HG03108 (cell line): ENCODE data around the gene HIVEP1.

Experiments
- ATAC-seq: cut with Tn5 transposase; IDR thresholded peaks from one replicate; pipeline ENCODE4 v1.9.1; 2021; ENCODE audit warnings: moderate library complexity; ENCODE audit not compliant: unreplicated experiment

Gene HIVEP1

GRCh38 chr6:11992086-11992485 is 20.0 kb upstream of the HIVEP1 start:
- ATAC-seq: no peak

DNA sequence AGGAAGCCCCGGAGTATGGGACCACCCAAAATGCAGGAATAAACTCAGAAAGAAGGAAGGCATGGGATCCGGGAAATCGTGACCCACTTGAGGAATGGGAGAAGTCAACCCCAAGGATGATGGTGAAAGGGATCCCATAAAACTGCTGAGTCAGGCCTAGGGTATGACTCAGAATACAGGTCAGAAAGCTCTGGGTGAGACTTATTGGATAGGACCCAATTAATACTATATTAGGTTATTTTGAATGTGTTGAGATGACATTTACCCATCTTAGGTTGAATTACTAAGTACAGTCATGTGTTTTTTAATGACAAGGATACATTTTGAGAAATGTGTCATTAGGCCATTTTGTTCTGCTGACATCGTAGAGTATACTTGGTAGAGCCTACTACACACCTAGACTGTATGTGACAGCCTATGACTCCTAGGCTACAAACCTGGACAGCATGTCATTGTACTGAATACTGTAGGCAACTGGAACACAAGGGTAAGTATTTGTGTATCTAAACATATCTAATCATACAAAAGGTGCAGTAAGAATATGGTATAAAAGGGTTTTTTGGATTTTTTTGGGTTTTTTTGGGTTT is 17.1 kb upstream of the HIVEP1 start:
- no peak for ATAC-seq

DNA sequence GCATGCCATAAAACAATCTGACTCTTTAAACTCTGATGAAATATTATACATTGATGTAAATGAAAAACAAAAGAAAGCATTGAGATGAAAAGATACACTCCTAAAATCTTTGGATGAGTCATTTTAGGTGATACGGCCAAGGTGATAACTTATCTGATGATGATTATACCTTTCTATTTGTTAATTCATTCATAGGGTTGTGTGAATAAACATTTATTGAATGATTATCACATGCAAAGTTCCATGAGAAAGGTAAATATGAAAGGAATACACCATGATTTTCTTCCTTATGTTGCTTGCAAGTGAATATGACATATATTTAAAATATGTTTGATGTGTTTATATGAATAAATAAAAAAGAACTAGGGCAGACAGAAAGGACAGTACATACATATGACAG is 15.4 kb upstream of the HIVEP1 start:
- no peak for ATAC-seq

DNA sequence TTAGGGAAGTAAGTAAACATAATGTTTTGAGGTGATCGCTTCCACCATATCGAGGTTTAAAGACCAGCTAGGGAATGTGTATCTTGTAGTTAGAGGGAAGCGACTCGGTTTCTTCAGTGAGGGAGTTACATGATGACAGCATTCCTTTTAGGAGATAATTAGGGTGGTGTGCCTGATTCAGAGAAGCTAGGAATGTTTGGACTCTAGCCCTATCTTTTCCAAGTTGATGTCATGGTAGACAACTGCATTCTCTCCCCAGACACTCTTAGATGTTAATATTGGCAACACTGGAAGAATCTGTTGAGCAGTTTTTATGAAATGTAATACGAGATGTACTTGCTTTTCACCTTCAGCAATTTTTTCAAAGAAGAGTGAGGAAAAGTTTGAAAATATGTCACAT is 12.9 kb upstream of the HIVEP1 start:
- no peak for ATAC-seq

DNA sequence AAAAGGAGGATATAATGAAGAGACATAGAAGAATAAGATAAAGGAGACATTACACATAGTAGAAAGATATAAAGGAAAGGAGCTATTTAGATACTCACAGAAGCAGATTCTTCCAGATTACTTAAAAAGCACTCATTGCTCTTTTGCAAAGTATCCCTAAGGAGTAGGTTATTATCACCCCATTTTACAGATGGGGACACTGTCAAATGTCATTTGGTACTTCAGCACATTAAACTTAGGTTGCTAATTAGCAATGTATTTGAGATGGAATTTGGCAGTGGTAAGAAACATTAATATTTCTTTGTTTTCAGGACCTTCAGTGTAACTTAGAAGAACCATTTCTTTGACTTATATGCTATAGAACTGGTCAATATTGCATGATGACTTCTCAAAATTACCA is 11.9 kb upstream of the HIVEP1 start:
- no peak for ATAC-seq

- no peak for ATAC-seq
Observed at GRCh38 chr6:12001004-12001705, 11.0 kb upstream of the HIVEP1 start.

DNA sequence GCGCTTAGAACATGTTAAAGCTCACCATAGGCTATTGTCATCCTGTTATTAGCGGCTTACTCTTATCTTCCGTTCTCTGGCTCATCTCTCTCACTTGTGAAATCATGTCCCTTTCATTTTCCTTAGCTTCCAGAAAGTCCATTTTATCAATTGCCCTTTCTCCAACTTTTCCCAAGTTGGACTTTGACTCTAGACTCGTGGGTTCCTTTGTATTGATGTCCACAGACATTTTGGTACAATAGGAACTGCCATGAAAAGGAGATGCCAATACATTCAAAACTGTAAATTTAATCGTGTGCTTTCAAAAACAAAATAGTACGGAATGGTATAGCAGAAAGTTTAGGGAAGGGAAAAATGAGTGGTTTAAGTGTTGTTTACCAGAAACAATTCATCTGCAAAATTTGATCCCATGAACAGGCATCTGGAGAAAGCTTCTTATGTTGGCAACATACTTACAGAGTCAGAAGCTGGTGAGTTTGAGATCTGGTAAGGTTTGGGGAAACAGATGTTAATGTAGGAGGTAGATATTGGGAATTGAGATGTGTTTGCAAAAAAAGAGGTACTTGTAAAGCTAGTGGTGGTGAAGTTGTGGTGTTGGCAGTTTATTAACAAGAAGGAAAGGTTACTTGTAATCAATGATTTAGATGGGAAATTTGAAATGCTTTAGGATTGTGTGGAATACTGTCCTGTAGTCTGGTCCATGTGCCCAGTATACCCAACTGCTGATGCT is 10.2 kb upstream of the HIVEP1 start:
- ATAC-seq: no peak

GRCh38 chr6:12007473-12007872 is 4.6 kb upstream of the HIVEP1 start:
- ATAC-seq: no peak

DNA sequence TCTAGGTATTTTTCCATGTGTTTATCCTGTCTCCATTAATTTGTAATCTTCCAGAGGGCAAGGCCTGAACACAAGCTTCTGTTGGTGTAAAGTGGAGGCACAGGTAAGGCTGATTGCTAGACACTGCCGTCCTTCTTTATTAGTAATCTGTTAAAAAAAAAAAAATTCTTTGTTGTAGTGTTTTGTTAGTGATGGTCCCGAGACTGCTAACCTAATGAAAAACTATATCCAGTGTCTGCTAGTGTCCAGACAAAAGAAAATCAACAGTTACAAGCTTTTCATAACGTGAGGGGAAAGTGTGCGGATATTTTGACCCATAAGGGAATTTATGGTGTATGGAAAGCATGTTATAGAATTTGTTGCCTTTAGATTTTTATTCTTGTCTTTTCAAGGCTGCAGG is 4.2 kb upstream of the HIVEP1 start:
- ATAC-seq: no peak

GRCh38 chr6:12008366-12009179 is 3.5 kb upstream of the HIVEP1 start:
- peak; percentile 28 for ATAC-seq

DNA sequence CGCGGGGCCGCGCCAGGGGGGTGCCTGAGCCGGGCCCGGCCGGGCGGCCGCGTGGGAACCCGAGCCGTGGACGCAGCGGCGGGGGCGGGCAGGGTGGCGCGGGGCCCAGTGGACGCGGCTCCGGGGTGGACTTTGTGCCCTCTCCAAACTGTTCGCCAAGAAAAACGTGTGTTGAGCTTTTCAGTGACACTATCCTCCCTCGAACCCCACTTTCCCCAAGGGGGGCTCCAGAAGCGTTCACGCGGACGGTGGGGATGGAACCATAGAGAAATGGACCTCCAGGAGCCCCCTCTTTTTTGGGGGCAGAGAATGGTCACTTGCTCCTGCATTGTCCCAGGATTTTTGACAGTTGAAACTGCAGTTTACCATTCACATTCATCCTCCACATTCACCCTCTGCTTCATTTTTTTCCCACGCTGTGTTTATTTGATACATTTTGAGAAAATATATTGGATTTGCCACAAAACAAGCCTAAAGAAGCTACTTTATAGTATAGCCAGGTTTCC is 2.9 kb upstream of the HIVEP1 start:
- no peak for ATAC-seq

DNA sequence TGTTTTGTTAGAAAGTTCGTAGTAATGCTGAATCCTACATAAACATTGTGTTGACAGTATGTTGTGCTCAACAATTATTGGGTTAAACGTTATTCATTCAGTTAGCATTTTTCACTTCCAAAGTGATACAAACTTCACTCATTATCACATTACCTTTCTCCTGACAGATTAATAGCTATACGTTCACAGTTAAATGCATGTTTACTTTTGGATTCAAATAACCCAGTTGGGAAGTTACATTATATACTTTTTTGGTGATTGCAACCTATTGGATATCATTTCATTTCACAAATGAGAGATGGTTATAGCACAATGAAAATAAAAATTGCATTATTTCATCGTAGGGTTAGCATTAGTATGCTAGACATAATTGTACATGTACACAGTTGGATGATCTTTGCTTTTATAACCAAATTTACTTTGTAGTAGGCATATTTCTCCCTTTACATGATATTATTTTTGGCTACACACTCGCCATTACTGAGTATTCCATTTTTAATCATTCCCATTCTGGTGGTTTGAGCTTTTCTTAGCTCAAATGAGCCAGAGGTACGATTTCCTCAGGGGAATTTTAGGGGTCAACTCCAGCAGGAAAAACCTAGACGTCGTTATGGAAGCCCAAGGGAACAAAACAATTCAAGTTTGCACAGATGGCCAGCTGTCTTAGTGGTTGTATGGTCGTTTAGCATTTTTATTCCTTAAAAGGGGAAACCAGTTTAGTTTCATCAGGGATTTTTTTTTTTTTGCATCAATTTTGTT is 2.1 kb upstream of the HIVEP1 start:
- ATAC-seq: no peak

DNA sequence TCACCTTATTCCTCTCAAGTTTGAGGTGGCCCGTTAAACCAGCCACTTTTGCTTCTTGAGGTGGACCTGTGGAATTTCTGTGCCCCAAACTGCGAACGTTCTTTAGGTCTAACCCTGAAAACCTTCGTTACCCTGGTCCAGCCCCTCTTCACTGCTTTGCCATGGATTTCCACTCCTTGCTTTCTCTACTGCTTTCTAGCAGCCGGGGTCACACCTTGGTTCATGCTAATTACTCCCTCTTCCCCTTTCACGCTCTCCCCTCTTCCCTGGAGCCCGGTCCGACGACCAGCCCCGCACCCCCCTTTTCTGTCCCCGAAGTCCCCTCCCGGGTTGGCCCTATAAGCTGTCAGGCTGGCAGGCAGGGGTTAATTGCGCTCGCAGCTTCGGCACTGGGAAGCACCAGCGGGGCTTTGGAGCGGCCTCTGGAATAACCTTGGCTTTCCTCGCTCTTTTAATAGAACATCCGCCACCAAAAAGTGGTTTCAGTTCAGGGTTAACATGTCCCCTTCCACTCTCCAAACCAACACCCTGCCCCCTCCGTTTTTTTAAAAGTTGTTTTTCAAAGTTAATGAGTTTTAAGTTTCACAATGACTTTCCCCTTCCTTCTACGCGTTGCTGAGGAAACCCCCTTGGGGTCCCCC is 1.4 kb upstream of the HIVEP1 start:
- ATAC-seq: peak; percentile 25

DNA sequence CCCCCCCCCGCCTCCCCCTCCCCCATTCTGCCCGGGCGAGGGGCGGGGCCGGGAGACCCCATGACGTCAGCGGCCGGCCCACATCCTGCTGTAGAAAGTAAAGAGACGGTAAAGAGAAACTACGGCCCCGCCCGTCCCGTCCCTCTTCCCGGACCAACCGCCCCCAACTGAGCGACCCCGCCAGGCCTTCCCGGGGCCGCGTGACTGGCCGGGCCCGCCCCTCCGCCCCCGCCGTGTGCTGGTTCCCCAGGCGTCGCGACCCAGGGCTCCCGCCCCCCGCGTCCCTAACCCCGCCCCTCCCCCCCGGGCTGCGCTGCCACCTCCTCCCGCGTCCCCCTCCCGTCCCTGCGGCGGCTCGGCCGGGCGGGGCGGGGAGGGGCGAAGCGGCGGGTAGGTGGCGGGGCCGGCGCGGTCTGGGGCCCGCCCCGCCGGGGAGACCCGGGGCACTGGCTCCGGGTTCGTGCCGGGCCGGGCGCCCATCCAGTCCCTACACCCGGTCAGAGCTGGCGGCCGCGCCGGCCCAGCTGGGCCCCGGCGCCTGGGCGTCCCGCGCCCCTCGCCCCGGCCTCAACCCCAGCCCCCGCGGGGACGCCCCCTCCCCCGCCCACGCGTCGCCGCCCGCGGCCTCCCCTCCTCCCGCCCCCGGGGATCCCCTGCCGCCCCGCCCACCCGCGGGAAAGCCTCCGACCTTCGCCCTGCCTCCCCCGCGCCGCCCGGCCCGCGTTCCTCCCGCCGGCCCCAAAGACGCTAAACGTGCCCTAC is 655 bp upstream of the HIVEP1 start:
- peak; percentile 48 for ATAC-seq

- ATAC-seq: peak; percentile 19
Observed at GRCh38 chr6:12012558-12013306, 620 bp downstream of the HIVEP1 start.

DNA sequence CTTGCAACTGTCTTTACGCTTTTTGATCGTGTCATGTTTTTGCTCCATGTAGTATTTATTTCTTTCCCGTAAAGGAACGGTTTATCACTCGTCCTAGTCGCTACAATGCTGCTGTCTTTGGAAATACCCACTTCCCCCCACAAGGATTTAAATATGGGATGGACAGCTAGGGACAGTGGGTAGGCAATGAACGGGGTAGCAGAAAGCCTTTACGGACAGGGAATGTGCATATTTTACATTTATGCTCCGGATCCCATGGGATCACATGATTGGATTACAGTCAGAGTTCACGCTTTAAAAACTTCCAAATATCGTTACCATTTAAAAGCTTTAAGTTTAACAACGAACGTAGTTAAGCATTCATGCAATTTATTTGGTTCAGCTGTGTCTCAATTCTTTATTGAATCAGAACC is 1.2 kb downstream of the HIVEP1 start:
- no peak for ATAC-seq

- ATAC-seq: no peak
Observed at GRCh38 chr6:12014027-12014872, 2.1 kb downstream of the HIVEP1 start.

- no peak for ATAC-seq
Observed at GRCh38 chr6:12014873-12015149, 2.7 kb downstream of the HIVEP1 start.
